IPS-18a (cell line): ENCODE data around the gene GOT1.

Experiments used
- H3K27ac ChIP-seq: one replicate; pipeline ENCODE4 v1.5.1; 2013; ENCODE audit warnings: low read length
- H3K27me3 ChIP-seq: one replicate; pipeline ENCODE4 v1.6.1; 2013; ENCODE audit warnings: mild to moderate bottlenecking, low read length; ENCODE audit not compliant: control insufficient read depth, insufficient read depth
- H3K36me3 ChIP-seq: one replicate; pipeline ENCODE4 v1.6.1; 2013; ENCODE audit warnings: low read depth, low read length; ENCODE audit not compliant: control insufficient read depth
- H3K4me1 ChIP-seq: one replicate; pipeline ENCODE4 v1.6.1; 2013; ENCODE audit warnings: low read depth, low read length; ENCODE audit not compliant: control insufficient read depth
- H3K4me3 ChIP-seq: one replicate; pipeline ENCODE4 v1.5.1; 2013; ENCODE audit warnings: low read length
- H3K9ac ChIP-seq: one replicate; pipeline ENCODE4 v1.6.1; 2013; ENCODE audit warnings: mild to moderate bottlenecking, low read length, moderate library complexity
- H3K9me3 ChIP-seq: one replicate; pipeline ENCODE4 v1.6.1; 2013; ENCODE audit warnings: low read depth, low read length; ENCODE audit not compliant: control insufficient read depth

Gene GOT1

DNA sequence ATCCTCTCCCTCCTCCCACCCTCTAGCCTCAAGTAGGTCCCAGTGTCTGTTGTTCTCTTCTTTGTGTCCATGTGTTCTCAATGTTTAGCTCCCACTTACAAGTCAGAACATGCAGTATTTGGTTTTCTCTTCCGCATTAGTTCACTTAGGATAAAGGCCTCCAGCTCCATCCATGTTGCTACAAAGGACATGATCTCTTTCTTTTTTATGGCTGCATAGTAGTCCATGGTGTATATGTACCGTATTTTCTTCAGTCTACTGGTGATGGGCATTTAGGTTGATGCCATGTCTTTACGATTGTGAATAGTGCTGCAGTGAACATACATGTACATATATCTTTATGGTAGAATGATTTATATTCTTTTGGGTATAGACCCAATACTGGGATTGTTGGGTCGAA is 1.6 kb upstream of the GOT1 start:
- no peaks in the 10 kb centered on the region for H3K27me3 ChIP-seq
- no peak overlapping the region for H3K27ac ChIP-seq
- peaks cover 11% of the 10 kb centered on the region for H3K4me1 ChIP-seq
- H3K4me3 ChIP-seq = peak overlapping the region; percentile 90
- no peaks in the 10 kb centered on the region for H3K36me3 ChIP-seq
- no peaks in the 10 kb centered on the region for H3K9me3 ChIP-seq
- no peak overlapping the region for H3K9ac ChIP-seq

- H3K9me3 ChIP-seq = no peaks in the 10 kb centered on the region
- peak overlapping the region; percentile 84 for H3K9ac ChIP-seq
- H3K27ac ChIP-seq = peak overlapping the region; percentile 72
Observed at GRCh38 chr10:99431190-99431760, 851 bp upstream of the GOT1 start.

GRCh38 chr10:99430116-99430450 is 341 bp downstream of the GOT1 start:
- H3K27me3 ChIP-seq = no peaks in the 10 kb centered on the region
- peaks cover 11% of the 10 kb centered on the region for H3K4me1 ChIP-seq
- H3K4me3 ChIP-seq = peak overlapping the region; percentile 90
- H3K9ac ChIP-seq = peak overlapping the region; percentile 92
- peak overlapping the region; percentile 65 for H3K27ac ChIP-seq
- H3K36me3 ChIP-seq = no peaks in the 10 kb centered on the region
- H3K9me3 ChIP-seq = no peaks in the 10 kb centered on the region

More at GRCh38 chr10:99431190-99431760, 851 bp upstream of the GOT1 start:
- Histone ChIP-seq H3K4me3 (peak overlapping the region; percentile 90), H3K4me1 (peaks cover 11% of the 10 kb centered on the region), H3K27me3 (no peaks in the 10 kb centered on the region), H3K36me3 (no peaks in the 10 kb centered on the region)

DNA sequence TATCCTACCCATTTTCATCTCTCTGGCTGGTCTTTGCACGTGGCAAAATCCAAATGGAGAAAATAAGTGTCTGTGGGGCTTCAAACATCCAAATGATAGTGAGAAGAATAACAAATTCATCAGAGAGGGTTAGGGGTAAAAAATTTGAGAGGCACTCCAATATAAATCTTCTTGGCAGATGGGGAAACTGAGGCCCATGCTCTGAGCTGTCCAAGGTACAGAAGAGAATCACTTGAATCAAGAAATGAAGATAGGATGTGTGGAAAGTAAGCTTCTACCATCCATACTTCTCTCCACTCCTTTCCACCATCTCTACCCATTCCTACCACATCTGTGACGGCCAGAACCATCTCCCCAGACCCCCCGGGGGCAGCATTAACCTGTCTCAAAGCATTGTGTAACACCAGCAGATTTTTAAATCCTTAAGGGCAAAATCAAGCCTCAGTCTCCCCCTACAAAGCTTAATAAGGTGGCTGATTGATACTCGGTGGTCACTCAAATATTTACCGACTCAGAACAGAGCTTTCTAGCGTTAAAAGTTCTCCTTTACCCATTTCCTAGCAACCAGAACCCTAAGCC is 818 bp downstream of the GOT1 start:
- Histone ChIP-seq H3K9ac (peak overlapping the region; percentile 92), H3K27me3 (no peaks in the 10 kb centered on the region), H3K36me3 (no peaks in the 10 kb centered on the region), H3K4me1 (peaks cover 11% of the 10 kb centered on the region), H3K27ac (peak overlapping the region; percentile 65), H3K9me3 (no peaks in the 10 kb centered on the region), H3K4me3 (peak overlapping the region; percentile 90)

DNA sequence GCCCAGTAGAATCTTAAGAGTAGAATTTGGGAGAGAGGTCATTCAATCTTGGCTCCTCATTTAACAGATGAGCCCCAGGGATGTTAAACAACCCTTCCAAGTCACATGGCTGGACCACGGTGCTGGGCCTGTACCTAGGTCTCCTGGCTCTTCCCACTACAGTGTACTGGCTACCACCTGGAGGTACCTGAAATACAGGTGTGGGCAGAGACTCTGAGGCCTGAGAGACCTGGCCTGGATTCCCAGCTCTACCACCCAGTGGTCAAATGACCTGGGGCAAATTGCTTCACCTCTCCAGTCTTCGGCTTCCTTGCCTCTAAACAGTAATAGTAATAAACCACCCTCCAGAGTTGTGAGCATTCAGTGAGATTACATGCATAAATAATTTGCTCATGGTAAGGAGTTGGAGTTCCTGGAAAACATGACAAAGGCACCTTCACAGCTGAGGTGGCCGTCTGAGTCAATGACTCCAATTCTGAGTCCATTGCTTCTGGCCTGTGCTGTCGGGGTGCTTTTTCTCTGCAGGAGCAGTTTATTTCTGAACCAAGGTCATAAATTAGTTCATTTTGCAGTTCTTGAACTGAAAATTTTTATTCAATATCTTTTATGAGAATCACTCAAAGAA is 2.7 kb downstream of the GOT1 start:
- Histone ChIP-seq H3K9ac (no peak overlapping the region), H3K9me3 (no peaks in the 10 kb centered on the region), H3K36me3 (no peaks in the 10 kb centered on the region), H3K27ac (no peak overlapping the region), H3K4me3 (no peak overlapping the region), H3K27me3 (no peaks in the 10 kb centered on the region), H3K4me1 (peaks cover 11% of the 10 kb centered on the region)

GRCh38 chr10:99426689-99427088 is 3.7 kb downstream of the GOT1 start:
- no peaks in the 10 kb centered on the region for H3K36me3 ChIP-seq
- no peak overlapping the region for H3K27ac ChIP-seq
- H3K9me3 ChIP-seq = no peaks in the 10 kb centered on the region
- no peak overlapping the region for H3K4me3 ChIP-seq
- no peak overlapping the region for H3K9ac ChIP-seq
- H3K27me3 ChIP-seq = no peaks in the 10 kb centered on the region
- H3K4me1 ChIP-seq = peaks cover 10% of the 10 kb centered on the region

GRCh38 chr10:99425204-99425603 is 5.2 kb downstream of the GOT1 start:
- Histone ChIP-seq H3K4me1 (peaks cover 6% of the 10 kb centered on the region), H3K36me3 (peaks cover 5% of the 10 kb centered on the region), H3K27ac (no peak overlapping the region), H3K9ac (no peak overlapping the region), H3K4me3 (no peak overlapping the region), H3K27me3 (no peaks in the 10 kb centered on the region), H3K9me3 (no peaks in the 10 kb centered on the region)

- Histone ChIP-seq H3K9me3 (no peaks in the 10 kb centered on the region), H3K36me3 (peaks cover 10% of the 10 kb centered on the region), H3K4me3 (no peak overlapping the region), H3K27ac (no peak overlapping the region), H3K4me1 (peaks cover 5% of the 10 kb centered on the region), H3K27me3 (no peaks in the 10 kb centered on the region), H3K9ac (no peak overlapping the region)
Observed at GRCh38 chr10:99424656-99425055, 5.8 kb downstream of the GOT1 start.

DNA sequence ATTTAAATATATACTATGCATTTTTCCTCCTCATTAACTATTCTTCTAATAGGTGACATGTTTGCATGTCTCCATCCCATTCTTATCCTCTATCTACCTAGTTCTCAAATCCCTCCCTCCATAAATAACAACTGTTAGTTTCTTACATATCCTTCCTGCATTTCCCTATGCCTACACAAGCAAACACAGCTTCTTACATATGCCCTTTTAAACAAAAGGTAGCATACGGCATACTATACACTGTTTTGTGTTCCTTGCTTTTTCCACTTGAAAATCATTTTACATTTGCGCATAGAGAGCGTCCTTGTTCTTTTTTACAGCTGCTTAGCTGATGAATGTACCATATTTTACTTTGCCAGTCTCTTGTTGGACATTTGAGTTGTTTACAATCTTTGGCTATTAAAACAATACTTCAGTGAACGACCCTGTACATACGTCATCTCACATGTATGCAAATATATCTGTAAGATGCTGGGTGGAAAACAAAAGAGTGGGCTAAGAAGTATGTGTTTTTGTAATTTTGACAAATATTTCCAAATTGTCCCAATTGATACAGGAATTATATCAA is 7.8 kb downstream of the GOT1 start:
- no peak overlapping the region for H3K27ac ChIP-seq
- H3K4me3 ChIP-seq = no peak overlapping the region
- H3K27me3 ChIP-seq = no peaks in the 10 kb centered on the region
- peaks cover 22% of the 10 kb centered on the region for H3K36me3 ChIP-seq
- H3K9me3 ChIP-seq = no peaks in the 10 kb centered on the region
- no peak overlapping the region for H3K9ac ChIP-seq
- no peaks in the 10 kb centered on the region for H3K4me1 ChIP-seq

- Histone ChIP-seq H3K27ac (no peak overlapping the region), H3K9me3 (no peaks in the 10 kb centered on the region), H3K9ac (no peak overlapping the region), H3K4me1 (no peaks in the 10 kb centered on the region), H3K27me3 (no peaks in the 10 kb centered on the region), H3K36me3 (peaks cover 22% of the 10 kb centered on the region), H3K4me3 (no peak overlapping the region)
Observed at GRCh38 chr10:99421233-99421739, 9.1 kb downstream of the GOT1 start.

GRCh38 chr10:99419688-99420087 is 10.7 kb downstream of the GOT1 start:
- H3K36me3 ChIP-seq = peaks cover 22% of the 10 kb centered on the region
- no peak overlapping the region for H3K4me3 ChIP-seq
- H3K27me3 ChIP-seq = no peaks in the 10 kb centered on the region
- no peak overlapping the region for H3K27ac ChIP-seq
- H3K9ac ChIP-seq = no peak overlapping the region
- H3K4me1 ChIP-seq = no peaks in the 10 kb centered on the region
- no peaks in the 10 kb centered on the region for H3K9me3 ChIP-seq
